HepG2 (cell line): ENCODE measurements around the gene CA11. TPM values are rescaled to one million over a fixed set of nuclear protein-coding genes. Genes with fewer than 3 reads are reported as not detected.

Source experiments
- ARID4A ChIP-seq: sonication (generic); formaldehyde crosslinking; IDR thresholded peaks from 2 replicates; pipeline ENCODE4 v1.5.0; 2020; ENCODE audit warnings: mild to moderate bottlenecking, missing genetic modification reagents, borderline replicate concordance
- KMT2B ChIP-seq: IDR thresholded peaks from 2 replicates; pipeline ENCODE4 v1.6.1; 2016; ENCODE audit warnings: missing genetic modification reagents, missing compliant biosample characterization
- MYNN ChIP-seq: sonication (generic); formaldehyde crosslinking; IDR thresholded peaks from 2 replicates; pipeline ENCODE4 v1.4.0; 2020; ENCODE audit warnings: mild to moderate bottlenecking, low read depth, missing genetic modification reagents
- ZNF260 ChIP-seq: sonication (generic); formaldehyde crosslinking; IDR thresholded peaks from 2 replicates; pipeline ENCODE4 v1.4.0; 2020; ENCODE audit warnings: missing genetic modification reagents, low read depth, mild to moderate bottlenecking, borderline replicate concordance
- ZSCAN29 ChIP-seq: sonication (generic); formaldehyde crosslinking; conservative IDR thresholded peaks from 2 replicates; pipeline ENCODE4 v1.4.0; 2020; ENCODE audit warnings: mild to moderate bottlenecking, missing genetic modification reagents
- polyA plus RNA-seq, 8 experiments: library from polyadenylated mRNA; depleted of rRNA in 3 of 8; stranded (reverse) in 7 of 8; unstranded in 1 of 8; fragments of >200 nt; fragmentation: Illumina TruSeq in 4 of 8; extraction: Trizol in 4 of 8; gene quantifications; 2 replicates each; pipeline versions ENCODE4 v1.2.1 to v1.2.3, GENCODE V29; 2011 to 2016; ENCODE audit warnings: low read depth in 4 of 8, missing spikeins in 1 of 8, mixed read lengths in 1 of 8; ENCODE audit not compliant: insufficient read depth in 1 of 8
- total RNA-seq, 5 experiments: library from RNA; depleted of rRNA; stranded (reverse); fragments of >200 nt; fragmentation: Illumina TruSeq; extraction: Trizol; gene quantifications; 2 replicates each; pipeline ENCODE4 v1.2.3, GENCODE V29; 2016; ENCODE audit warnings: low read depth in 1 of 5
- TF ChIP-seq, protein P1 (sequence below): IDR thresholded peaks from 2 replicates; pipeline ENCODE4 v1.6.1; 2012; ENCODE audit warnings: low read length, improper control_type of control experiment

Gene CA11
- total and polyA plus RNA-seq, 2 of the 13 experiments (the other 11 are each of a cell fraction or from before 2014, with no cell fraction given) = 0.41 to 0.58 TPM

GRCh38 chr19:48603001-48603400, 43.0 kb downstream of the CA11 start (continued):
- TF ChIP-seq ARID4A (CRISPR knock-in tag) = no peak
- TF ChIP-seq ZNF260 (CRISPR knock-in tag) = no peak
- TF ChIP-seq ZSCAN29 (CRISPR knock-in tag) = no peak
- no peak for TF ChIP-seq KMT2B (CRISPR knock-in tag)
- TF ChIP-seq, protein P1, sequence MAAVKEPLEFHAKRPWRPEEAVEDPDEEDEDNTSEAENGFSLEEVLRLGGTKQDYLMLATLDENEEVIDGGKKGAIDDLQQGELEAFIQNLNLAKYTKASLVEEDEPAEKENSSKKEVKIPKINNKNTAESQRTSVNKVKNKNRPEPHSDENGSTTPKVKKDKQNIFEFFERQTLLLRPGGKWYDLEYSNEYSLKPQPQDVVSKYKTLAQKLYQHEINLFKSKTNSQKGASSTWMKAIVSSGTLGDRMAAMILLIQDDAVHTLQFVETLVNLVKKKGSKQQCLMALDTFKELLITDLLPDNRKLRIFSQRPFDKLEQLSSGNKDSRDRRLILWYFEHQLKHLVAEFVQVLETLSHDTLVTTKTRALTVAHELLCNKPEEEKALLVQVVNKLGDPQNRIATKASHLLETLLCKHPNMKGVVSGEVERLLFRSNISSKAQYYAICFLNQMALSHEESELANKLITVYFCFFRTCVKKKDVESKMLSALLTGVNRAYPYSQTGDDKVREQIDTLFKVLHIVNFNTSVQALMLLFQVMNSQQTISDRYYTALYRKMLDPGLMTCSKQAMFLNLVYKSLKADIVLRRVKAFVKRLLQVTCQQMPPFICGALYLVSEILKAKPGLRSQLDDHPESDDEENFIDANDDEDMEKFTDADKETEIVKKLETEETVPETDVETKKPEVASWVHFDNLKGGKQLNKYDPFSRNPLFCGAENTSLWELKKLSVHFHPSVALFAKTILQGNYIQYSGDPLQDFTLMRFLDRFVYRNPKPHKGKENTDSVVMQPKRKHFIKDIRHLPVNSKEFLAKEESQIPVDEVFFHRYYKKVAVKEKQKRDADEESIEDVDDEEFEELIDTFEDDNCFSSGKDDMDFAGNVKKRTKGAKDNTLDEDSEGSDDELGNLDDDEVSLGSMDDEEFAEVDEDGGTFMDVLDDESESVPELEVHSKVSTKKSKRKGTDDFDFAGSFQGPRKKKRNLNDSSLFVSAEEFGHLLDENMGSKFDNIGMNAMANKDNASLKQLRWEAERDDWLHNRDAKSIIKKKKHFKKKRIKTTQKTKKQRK = no peak
- TF ChIP-seq MYNN (CRISPR knock-in tag) = no peak
